SKM-1 (cell line): ENCODE measurements around the gene CD24.
A peak's percentile ranks its signal among the peaks of the same experiment; 100 is the strongest.
"Not testable (repeated sequence)": the region's sequence is repeated elsewhere in the genome, so short reads cannot be mapped to it uniquely, and the experiment has no call there.

Experiments used
- DNase-seq: peaks from one replicate; lab custom pipeline; 2025; ENCODE audit not compliant: unreplicated experiment; lab: John Stamatoyannopoulos, UW

The CD24 gene

GRCh38 chr6:106974336-106974998 is at the start of gene CD24:
CD24 (minus strand) TSS chr6:106974729; CDS start chr6:106974646, 83 bp downstream.
- DNase-seq: no peak

- DNase-seq: no peak
These were observed 47.1 kb upstream of the CD24 start for GRCh38 chr6:107021446-107022185.

GRCh38 chr6:107020239-107020638 is 45.7 kb upstream of the CD24 start:
- DNase-seq: no peak

GRCh38 chr6:107019628-107020027 is 45.1 kb upstream of the CD24 start:
- DNase-seq: not testable (repeated sequence)

- DNase-seq: no peak
These were observed 44.5 kb upstream of the CD24 start for GRCh38 chr6:107019047-107019446.

- DNase-seq: no peak
These were observed 35.0 kb upstream of the CD24 start for GRCh38 chr6:107009499-107009898.

GRCh38 chr6:106997392-106998158 is 23.0 kb upstream of the CD24 start:
- DNase-seq: peak; percentile 78

GRCh38 chr6:106995640-106996039 is 21.1 kb upstream of the CD24 start:
- no peak for DNase-seq

GRCh38 chr6:106989737-106990136 is 15.2 kb upstream of the CD24 start:
- DNase-seq: not testable (repeated sequence)

- no peak for DNase-seq
These were observed 14.1 kb upstream of the CD24 start for GRCh38 chr6:106988664-106989063.

- DNase-seq: no peak
These were observed 7.4 kb upstream of the CD24 start for GRCh38 chr6:106981926-106982325.

- DNase-seq: no peak
These were observed 6.4 kb upstream of the CD24 start for GRCh38 chr6:106980926-106981325.

GRCh38 chr6:106979435-106979884 is 4.9 kb upstream of the CD24 start:
- DNase-seq: peak; percentile 75

- no peak for DNase-seq
These were observed 2.7 kb upstream of the CD24 start for GRCh38 chr6:106977246-106977645.

- no peak for DNase-seq
These were observed 1.7 kb upstream of the CD24 start for GRCh38 chr6:106976270-106976669.

- no peak for DNase-seq
These were observed 1.2 kb upstream of the CD24 start for GRCh38 chr6:106975738-106976064.

- DNase-seq: no peak
These were observed 639 bp upstream of the CD24 start for GRCh38 chr6:106974999-106975737.

- no peak for DNase-seq
These were observed 643 bp downstream of the CD24 start for GRCh38 chr6:106973836-106974335.

- DNase-seq: no peak
These were observed 1.3 kb downstream of the CD24 start for GRCh38 chr6:106973018-106973835.

GRCh38 chr6:106972500-106972899 is 2.0 kb downstream of the CD24 start:
- DNase-seq: no peak
